ENCODE data around the gene ADAMTS2. TPM values are rescaled to one million over a fixed set of nuclear protein-coding genes. Genes with fewer than 3 reads are reported as not detected.

Gene ADAMTS2
- total and polyA plus RNA-seq, 2 of the 4 experiments (the other 2 are of a cell fraction), result 19.0 to 58.8 TPM

DNA sequence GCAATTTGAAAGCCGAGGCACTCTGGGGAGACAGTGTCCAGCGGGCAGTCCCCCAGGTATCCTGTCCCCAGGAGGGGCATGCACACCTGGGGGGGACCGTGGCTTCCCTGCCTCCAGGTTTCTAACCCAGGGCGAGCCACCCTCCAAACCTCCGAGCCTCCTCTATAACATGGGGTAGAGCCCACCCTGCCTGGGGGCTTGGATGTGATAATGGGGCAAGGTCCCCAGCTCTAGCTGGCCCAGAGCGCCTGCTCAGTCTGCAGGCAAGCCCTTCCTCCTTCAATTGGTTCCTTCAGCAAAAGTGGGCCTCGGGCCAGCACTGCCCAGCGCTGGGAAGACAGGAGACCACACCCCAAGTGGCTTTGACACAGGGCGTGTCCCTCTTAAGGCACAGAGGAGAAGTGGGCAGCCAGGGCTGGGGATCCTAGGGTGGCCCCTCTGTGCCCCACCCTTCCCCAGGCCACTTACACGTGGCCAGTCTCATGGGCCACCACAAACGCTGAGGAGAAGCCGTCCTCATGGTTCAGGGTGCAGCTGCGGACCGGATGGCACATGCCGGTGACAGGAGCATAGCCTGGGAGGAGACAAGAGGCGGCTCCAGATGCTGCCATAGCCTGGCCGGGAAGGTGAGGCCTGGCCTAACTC, 190.8 kb downstream of the ADAMTS2 start:
- no peak overlapping the region for H3K18ac ChIP-seq (ENCODE audit: low read depth, low read length)
- BruUV-seq (replicated peaks), result no TSS peak
- no peak overlapping the region for H3K4me2 ChIP-seq (ENCODE audit: low read depth, low read length)
- H3K27me3 ChIP-seq (ENCODE audit: control insufficient read depth, insufficient read depth, low read length), result no peaks in the 10 kb centered on the region
- no peak overlapping the region for H3K9ac ChIP-seq (ENCODE audit: low read depth, low read length)
- H3K27ac ChIP-seq (ENCODE audit: insufficient read depth, low read length), result no peak overlapping the region
- H3K14ac ChIP-seq (replicated peaks; ENCODE audit: low read depth, low read length), result no peak overlapping the region
- H2AK5ac ChIP-seq (ENCODE audit: low read depth, low read length), result no peak overlapping the region
- H4K5ac ChIP-seq (ENCODE audit: low read depth, low read length), result no peak overlapping the region
- intact Hi-C loops (cut with micrococcal nuclease) (no loop called here), dilution Hi-C loops (cut with HindIII; ENCODE audit: low sequenced_read_pairs, unreplicated experiment) (no loop called here), in situ Hi-C loops (cut with MboI; ENCODE audit: low sequenced_read_pairs) (no loop called here)
- ATAC-seq (ENCODE audit: low read depth), result no peak
- no peak overlapping the region for H2AFZ ChIP-seq (replicated peaks; ENCODE audit: low read length, poor library complexity)
- H3K4me3 ChIP-seq (ENCODE audit: insufficient read depth, low read depth, low read length), result no peak overlapping the region
- 100% methylated on average over 2 of the region's 17 CpGs; no CpG with 5 or more reads in 1 of the 2 experiments for WGBS, 2 experiments (ENCODE audit: extremely low coverage in 2 of 2, insufficient read length in 1 of 2)
- H2BK5ac ChIP-seq (ENCODE audit: low read depth, low read length, poor library complexity, severe bottlenecking), result no peak overlapping the region
- H3K9me1 ChIP-seq (ENCODE audit: insufficient read depth, low read length), result peaks cover 3% of the 10 kb centered on the region; the same call in 1 of the 2 replicates
- H3K79me1 ChIP-seq (ENCODE audit: low read depth in 1 of 2, low read length in 2 of 2), result peaks cover 0 to 4% of the 10 kb centered on the region in 2 experiments; a peak in 1 of 4 replicates
- no peak overlapping the region for H3K23ac ChIP-seq (ENCODE audit: low read depth, low read length)
- H3K36me3 ChIP-seq (ENCODE audit: control insufficient read depth, insufficient read depth, low read length), result peaks cover 39% of the 10 kb centered on the region
- no peak overlapping the region for H4K8ac ChIP-seq (ENCODE audit: low read depth in 2 of 2, low read length in 2 of 2)
- POLR2A ChIA-PET (ENCODE audit: unreplicated experiment), result no interaction called here
- DNase-seq, result no peak
- TF ChIP-seq FOS (IDR thresholded peaks at IDR 0.05; ENCODE audit: low read depth, low read length), result no peak
- TF ChIP-seq CHD1 (IDR thresholded peaks at IDR 0.05; ENCODE audit: low read depth, low read length), result no peak
- TF ChIP-seq, protein P1, sequence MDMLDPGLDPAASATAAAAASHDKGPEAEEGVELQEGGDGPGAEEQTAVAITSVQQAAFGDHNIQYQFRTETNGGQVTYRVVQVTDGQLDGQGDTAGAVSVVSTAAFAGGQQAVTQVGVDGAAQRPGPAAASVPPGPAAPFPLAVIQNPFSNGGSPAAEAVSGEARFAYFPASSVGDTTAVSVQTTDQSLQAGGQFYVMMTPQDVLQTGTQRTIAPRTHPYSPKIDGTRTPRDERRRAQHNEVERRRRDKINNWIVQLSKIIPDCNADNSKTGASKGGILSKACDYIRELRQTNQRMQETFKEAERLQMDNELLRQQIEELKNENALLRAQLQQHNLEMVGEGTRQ (IDR thresholded peaks at IDR 0.05; ENCODE audit: low read depth, low read length), result no peak
- no peak for TF ChIP-seq BHLHE40 (IDR thresholded peaks at IDR 0.05; ENCODE audit: low read depth, low read length)
- TF ChIP-seq MXI1 (IDR thresholded peaks at IDR 0.05; ENCODE audit: borderline replicate concordance, low read depth, low read length), result no peak
- no peak for TF ChIP-seq POLR2A (IDR thresholded peaks at IDR 0.05; ENCODE audit: low read depth, low read length)
- TF ChIP-seq RCOR1 (IDR thresholded peaks at IDR 0.05; ENCODE audit: insufficient replicate concordance, low read length), result no peak
- TF ChIP-seq SMC3 (IDR thresholded peaks at IDR 0.05; ENCODE audit: low read depth, low read length), result no peak
- TF ChIP-seq CEBPB (IDR thresholded peaks at IDR 0.05; ENCODE audit: low read depth, low read length), result no peak
- TF ChIP-seq, protein P2, sequence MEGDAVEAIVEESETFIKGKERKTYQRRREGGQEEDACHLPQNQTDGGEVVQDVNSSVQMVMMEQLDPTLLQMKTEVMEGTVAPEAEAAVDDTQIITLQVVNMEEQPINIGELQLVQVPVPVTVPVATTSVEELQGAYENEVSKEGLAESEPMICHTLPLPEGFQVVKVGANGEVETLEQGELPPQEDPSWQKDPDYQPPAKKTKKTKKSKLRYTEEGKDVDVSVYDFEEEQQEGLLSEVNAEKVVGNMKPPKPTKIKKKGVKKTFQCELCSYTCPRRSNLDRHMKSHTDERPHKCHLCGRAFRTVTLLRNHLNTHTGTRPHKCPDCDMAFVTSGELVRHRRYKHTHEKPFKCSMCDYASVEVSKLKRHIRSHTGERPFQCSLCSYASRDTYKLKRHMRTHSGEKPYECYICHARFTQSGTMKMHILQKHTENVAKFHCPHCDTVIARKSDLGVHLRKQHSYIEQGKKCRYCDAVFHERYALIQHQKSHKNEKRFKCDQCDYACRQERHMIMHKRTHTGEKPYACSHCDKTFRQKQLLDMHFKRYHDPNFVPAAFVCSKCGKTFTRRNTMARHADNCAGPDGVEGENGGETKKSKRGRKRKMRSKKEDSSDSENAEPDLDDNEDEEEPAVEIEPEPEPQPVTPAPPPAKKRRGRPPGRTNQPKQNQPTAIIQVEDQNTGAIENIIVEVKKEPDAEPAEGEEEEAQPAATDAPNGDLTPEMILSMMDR (conservative IDR thresholded peaks at IDR 0.05; ENCODE audit: low read depth, low read length), result no peak
- TF ChIP-seq RFX5 (IDR thresholded peaks at IDR 0.05; ENCODE audit: low read depth, low read length), result no peak
- no peak for TF ChIP-seq MAZ (IDR thresholded peaks at IDR 0.05; ENCODE audit: borderline replicate concordance, low read depth, low read length)
- no peak for TF ChIP-seq NFE2L2 (IDR thresholded peaks at IDR 0.05; ENCODE audit: low read depth, low read length)
- no peak for TF ChIP-seq RAD21 (IDR thresholded peaks at IDR 0.05; ENCODE audit: low read length)
- no peak for TF ChIP-seq MAFK (IDR thresholded peaks at IDR 0.05; ENCODE audit: low read depth, low read length)
- TF ChIP-seq, protein P3, sequence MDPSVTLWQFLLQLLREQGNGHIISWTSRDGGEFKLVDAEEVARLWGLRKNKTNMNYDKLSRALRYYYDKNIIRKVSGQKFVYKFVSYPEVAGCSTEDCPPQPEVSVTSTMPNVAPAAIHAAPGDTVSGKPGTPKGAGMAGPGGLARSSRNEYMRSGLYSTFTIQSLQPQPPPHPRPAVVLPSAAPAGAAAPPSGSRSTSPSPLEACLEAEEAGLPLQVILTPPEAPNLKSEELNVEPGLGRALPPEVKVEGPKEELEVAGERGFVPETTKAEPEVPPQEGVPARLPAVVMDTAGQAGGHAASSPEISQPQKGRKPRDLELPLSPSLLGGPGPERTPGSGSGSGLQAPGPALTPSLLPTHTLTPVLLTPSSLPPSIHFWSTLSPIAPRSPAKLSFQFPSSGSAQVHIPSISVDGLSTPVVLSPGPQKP (IDR thresholded peaks at IDR 0.05; ENCODE audit: borderline replicate concordance, low read depth, low read length), result no peak
- H2BK20ac ChIP-seq (ENCODE audit: low read depth, low read length), result no peak overlapping the region
- no peak overlapping the region for H2AK9ac ChIP-seq (replicated peaks; ENCODE audit: low read depth, low read length, poor library complexity)
- H3K4me1 ChIP-seq (ENCODE audit: control insufficient read depth, insufficient read depth, low read length), result no peaks in the 10 kb centered on the region
- no peak overlapping the region for H2BK120ac ChIP-seq (ENCODE audit: low read depth, low read length)
- no peaks in the 10 kb centered on the region for H3K9me3 ChIP-seq (ENCODE audit: control insufficient read depth, insufficient read depth, low read length)
- no peaks in the 10 kb centered on the region for H4K20me1 ChIP-seq (ENCODE audit: insufficient read depth, low read length)
- no peak overlapping the region for H3K4ac ChIP-seq (ENCODE audit: low read depth, low read length)
- H3K56ac ChIP-seq (ENCODE audit: extremely low read depth, insufficient read depth, low read length), result no peak overlapping the region
- no peak overlapping the region for H2BK15ac ChIP-seq (ENCODE audit: low read depth, low read length)
- no peak overlapping the region for H4K91ac ChIP-seq (ENCODE audit: insufficient read depth, low read depth, low read length)
- CTCF ChIA-PET, result no interaction called here
